HG03439 (cell line): ENCODE results near the gene ANO3.
"Not testable (repeated sequence)": the region's sequence is repeated elsewhere in the genome, so short reads cannot be mapped to it uniquely, and the experiment has no call there.

ENCODE experiments used
- ATAC-seq: cut with Tn5 transposase; IDR thresholded peaks from one replicate; pipeline ENCODE4 v1.9.1; 2021; ENCODE audit warnings: mild to moderate bottlenecking, moderate library complexity; ENCODE audit not compliant: unreplicated experiment

The ANO3 gene

DNA sequence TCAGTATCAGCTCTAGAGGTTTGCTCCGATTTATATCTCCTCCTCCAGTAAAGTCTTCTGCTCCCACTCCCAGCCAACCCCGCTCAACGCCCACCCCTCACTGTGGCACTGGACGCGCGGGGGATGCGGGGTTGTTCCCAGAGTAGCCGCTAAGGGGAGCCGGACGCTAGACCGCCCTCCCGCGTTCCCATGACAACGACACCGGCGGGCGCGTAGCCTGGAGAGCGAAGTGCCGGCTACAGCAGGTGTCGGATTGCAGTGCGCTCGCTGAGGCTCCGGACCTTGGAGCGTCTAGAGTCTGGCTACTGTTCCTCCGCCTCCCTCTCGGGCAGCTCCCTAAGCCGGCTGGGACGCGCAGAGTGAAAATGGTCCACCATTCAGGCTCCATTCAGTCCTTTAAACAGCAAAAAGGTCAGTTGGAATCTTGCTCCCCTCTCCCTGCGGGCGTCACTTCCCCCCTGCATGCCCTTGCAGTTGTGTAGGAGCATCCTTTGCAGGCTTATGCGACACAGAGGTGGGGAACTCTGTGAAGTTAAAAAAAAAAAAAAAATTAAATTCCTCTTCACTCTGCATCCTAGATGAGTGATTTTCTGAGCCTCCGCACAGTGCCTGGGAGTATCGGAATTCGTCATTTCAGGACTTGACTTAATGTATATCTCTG, at the start of gene ANO3:
Gene ANO3, plus strand, starts transcription at position 220 of the 661 bp plus-strand sequence. Its CDS starts 146 bp downstream, at position 366.
- no peak for ATAC-seq

GRCh38 chr11:26283852-26284408, 48.0 kb upstream of the ANO3 start:
- ATAC-seq: no peak

DNA sequence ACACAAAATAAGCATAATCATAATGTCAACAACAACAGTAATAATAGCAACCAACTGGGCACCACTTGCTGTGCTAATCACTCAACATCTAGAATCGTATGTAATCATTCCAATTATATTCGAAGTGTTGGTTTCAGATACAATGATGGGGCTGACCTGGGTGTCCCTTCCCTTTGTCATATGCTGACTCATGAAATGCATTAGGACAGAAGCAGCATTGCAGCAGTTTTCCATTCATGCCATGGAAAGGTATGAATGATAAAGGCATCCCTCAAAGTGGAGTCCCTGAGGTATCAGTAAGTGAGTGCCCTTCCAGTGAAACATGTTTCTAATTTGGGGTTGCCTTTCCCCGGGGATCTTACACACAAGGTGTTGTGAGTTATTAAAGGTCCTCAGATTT, 46.3 kb upstream of the ANO3 start:
- ATAC-seq: no peak

DNA sequence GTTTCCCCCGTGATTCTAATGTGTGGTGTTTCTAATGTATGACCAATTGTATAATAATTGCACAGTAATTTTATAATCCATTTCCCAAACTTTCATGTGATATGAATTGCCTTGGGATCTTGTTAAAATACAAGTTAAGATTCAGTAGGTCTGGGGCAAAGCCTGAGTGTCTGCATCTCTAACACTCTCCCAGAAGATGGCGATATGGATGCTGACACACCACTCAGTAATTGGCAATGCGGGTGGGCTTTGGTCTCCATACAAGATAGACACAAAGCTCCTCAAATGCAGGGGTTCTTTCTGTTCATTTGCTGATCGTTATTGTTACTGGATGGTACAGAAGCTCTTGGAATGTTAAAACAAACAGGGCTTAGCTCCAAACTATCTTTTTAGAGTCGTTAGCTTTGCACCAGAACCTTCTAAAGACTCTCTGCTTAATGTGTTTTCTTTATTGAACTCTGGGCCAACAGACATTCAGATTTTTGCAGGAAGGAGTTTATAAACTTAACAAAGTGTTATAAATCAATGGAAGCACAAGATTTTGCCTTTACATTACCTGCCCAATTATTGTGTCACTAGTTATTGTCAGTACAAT, 45.4 kb upstream of the ANO3 start:
- ATAC-seq: no peak

DNA sequence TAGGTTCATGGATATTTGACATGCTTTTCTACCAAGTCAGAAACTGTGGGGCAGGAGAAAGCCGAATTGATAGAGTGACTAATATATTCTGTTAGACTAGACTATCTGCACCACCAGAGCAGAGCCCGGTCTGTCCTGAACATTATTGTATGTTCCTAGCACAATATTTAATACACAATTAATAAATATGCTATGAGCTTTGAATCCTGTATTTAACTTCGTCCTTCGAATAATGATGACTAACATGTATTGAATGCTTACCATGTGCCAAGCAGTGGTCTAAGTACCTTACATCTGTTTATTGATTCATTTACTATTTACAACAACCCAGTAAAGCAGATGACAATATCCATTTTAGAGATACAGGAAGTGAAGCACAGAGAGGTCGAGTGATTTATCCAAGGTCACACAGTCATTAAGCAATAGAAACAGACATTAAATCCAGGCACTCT, 44.8 kb upstream of the ANO3 start:
- no peak for ATAC-seq

GRCh38 chr11:26297189-26297975, 34.5 kb upstream of the ANO3 start:
- ATAC-seq: peak; percentile 87

GRCh38 chr11:26316372-26316771, 15.6 kb upstream of the ANO3 start:
- not testable (repeated sequence) for ATAC-seq

DNA sequence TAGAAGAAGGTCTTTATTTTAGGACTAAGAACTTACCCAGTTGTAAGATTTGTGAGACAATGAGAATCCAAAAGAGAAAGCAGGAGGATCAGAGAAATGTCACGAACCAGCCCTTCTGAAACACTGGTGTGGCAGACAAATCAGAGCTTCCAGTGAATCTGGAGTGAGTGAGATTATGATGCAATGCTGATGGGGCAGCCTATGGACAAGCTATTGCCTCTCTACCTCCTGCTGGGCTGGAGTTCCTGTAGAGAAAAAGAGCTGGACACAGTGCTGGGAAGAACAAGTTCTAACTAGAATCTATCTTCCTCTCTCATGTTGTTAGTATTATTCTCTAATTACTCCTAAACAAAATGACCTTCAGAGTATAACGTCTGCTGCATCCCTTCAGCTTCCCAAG, 12.0 kb upstream of the ANO3 start:
- no peak for ATAC-seq

GRCh38 chr11:26321516-26321915, 10.4 kb upstream of the ANO3 start:
- no peak for ATAC-seq

DNA sequence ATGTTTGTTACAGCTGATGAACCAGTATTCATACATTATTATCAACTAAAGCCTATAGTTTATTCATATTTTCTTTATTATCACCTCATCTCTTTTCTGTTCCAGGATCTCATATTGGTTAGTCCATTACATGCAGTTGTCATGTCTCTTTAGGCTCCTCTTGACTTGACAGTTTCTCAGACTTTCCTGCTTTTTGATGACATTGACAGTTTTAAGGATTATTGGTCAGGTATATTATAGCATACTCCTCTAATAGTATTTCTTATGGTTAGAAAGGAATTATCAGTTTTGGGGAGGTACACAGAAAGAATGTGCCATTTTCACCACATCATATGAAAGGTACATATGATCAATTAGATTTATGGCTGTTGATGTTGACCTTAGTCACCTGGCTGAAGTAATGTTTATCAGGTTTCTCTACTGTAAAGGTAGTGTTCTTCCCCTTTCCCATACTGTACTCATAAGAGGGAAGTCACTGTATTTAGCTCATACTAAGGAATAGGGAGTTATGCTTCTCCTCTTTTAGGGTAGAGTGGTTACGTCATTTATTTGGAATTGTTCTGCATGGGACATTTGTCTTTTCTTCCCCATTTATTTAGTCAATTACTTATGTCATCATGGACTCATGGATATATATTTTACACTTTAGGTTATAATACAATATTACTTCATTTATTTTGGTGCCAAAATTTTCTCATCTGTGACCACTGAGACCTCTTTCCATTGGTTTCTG, 9.4 kb upstream of the ANO3 start:
- no peak for ATAC-seq

- no peak for ATAC-seq
These were observed 8.1 kb upstream of the ANO3 start for GRCh38 chr11:26323837-26324236.

GRCh38 chr11:26324270-26324669, 7.7 kb upstream of the ANO3 start:
- ATAC-seq: no peak

GRCh38 chr11:26326793-26327400, 5.0 kb upstream of the ANO3 start:
- no peak for ATAC-seq

- no peak for ATAC-seq
These were observed 2.7 kb upstream of the ANO3 start for GRCh38 chr11:26329206-26329605.

DNA sequence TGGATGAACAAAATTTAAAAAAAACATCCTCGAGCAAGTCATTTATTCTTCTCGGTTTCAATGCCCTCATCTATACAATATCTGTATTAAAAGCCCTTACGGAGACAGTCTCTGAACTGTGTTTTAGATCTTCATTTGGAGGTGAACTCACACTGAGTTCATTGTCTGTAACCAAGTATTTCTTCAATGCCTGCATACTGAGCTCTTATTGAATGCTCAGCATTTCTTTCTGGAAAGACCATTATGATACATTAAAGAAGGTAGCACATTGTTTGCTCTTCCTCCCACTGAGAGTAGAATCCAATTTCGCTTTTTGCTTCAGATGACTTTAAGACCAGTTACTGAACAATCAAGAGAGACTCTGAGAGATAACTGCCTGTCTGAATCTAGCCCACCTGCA, 1.7 kb upstream of the ANO3 start:
- ATAC-seq: no peak

DNA sequence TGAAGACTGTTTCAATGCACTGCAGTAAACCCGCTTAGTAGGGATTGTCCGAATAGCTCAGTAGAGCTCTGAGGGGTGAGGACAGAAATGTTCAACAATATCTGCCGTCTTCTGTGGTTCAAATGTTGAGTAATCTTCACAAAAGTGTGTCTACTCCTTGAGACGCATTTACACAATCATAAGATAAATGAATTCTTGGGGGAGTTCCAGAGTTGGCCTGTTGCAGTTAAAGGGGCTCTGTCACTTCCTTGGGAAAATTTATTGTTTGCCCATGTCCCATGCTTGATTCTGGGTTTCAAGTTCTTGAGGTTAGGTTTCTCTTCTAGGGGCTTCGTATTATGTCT, 614 bp downstream of the ANO3 start:
- no peak for ATAC-seq

DNA sequence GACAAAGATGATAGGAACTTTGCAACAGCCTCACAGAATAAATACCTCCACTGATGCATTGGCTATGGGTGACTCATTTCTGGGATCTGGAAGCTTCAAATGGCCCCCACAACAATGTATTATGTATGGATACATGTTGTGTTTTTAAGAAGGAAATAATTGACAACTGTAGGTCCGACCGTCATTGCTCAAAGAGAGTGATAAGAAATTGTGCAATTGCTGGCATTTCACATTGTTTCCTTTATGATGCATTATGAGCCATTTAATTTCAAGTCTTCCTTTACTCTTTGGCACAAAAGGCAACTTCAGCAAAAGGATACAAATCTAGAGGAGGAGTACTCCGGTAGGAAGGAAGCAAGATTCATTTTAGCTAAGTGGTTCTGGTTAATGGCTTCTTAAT, 2.0 kb downstream of the ANO3 start:
- ATAC-seq: no peak

DNA sequence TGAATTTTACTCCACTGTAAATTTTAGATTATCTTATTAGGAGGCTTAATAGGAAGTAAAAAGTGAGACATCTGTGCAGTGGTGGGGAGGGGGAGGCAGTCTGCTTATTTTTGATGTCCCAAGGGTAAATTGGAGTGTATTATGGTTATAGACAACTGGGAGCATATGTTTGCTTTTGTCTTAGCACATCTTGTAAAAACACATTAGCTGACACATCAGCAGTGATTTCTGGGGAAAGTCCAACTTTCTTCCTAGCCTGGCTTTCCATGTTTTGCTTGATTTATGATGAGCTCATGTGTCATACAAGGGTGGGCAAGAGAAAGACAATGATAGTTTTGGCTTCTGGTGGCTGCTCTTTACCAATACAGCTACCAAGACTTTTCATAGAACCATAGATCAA, 4.0 kb downstream of the ANO3 start:
- no peak for ATAC-seq

- no peak for ATAC-seq
These were observed 12.7 kb downstream of the ANO3 start for GRCh38 chr11:26344647-26345046.

DNA sequence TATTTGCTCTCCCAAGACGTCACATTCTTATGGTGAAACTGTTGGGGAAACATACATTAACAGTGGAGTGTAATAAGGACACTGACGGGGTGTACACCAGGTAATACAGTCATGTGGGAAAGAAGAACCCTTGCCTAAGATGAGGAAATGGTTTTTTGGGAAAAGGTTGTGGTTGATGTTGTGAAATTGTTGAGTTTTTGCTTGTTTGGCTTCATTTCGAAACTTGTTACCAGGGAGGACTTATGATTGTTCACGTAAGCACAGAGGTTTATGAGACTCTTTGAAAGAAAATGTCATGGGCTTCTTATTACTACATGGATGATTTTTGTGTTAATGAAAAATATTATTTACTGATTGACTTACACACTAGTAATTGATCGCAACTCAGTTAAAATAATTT, 16.8 kb downstream of the ANO3 start:
- no peak for ATAC-seq

DNA sequence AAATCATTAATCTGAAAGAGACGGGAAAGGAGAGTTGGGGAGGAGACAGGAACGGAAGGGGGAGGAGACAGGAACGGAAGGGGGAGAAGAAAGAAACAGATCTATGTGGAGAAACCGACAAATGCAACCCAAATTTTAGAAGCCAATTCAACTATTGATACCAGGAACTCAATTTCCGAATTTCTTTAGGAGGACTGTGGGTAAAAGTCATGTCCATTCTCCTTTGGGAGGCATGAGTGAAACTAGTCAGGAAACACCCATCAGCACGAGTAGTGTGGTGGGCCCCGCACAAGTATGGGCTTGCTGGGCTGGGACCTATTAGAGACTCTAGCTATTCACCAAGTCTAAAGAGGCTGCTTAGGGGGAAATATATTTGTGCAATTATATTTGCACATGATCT, 18.1 kb downstream of the ANO3 start:
- no peak for ATAC-seq
